OCI-LY1 (cell line): ENCODE measurements around the gene HNRNPM.

Experiments used
- CTCF ChIP-seq: fragments of 200-600 bp; sonication (generic), shearing (Covaris generic); IDR thresholded peaks from 2 replicates; pipeline ENCODE4 v1.5.1; 2017; ENCODE audit warnings: mild to moderate bottlenecking, antibody characterized with exemption, low read length, moderate library complexity, mixed read lengths
- EZH2 ChIP-seq: fragments of 200-600 bp; sonication (generic), shearing (Covaris generic); IDR thresholded peaks from 2 replicates; pipeline ENCODE4 v1.8.0; 2017; ENCODE audit warnings: borderline replicate concordance, mixed run types, mild to moderate bottlenecking, antibody characterized with exemption, low read length, moderate library complexity, mixed read lengths

- TF ChIP-seq CTCF: no peak
- no peak for TF ChIP-seq EZH2
These were observed 43.6 kb downstream of the HNRNPM start for GRCh38 chr19:8488365-8488764.
